ENCODE data around the gene PGRMC2. TPM values are rescaled to one million over a fixed set of nuclear protein-coding genes. Genes with fewer than 3 reads are reported as not detected.
A peak's percentile ranks its signal among the peaks of the same experiment; 100 is the strongest.

The PGRMC2 gene, protein sequence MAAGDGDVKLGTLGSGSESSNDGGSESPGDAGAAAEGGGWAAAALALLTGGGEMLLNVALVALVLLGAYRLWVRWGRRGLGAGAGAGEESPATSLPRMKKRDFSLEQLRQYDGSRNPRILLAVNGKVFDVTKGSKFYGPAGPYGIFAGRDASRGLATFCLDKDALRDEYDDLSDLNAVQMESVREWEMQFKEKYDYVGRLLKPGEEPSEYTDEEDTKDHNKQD
- 20.3 and 25.4 TPM in 2 replicates for total RNA-seq (2014; rRNA removed; shearing (Covaris generic))
- polyA plus RNA-seq (2015; cell fraction: cytosol; rRNA removed), result 28.5 and 31.1 TPM in 2 replicates
- polyA plus RNA-seq (2015; cell fraction: nucleus; rRNA removed), result 12.6 and 22.1 TPM in 2 replicates

GRCh38 chr4:128287141-128287870, at the start of gene PGRMC2:
Gene PGRMC2, minus strand, starts transcription at chr4:128287813. Its CDS starts 23 bp downstream, at chr4:128287790.
- in situ Hi-C loops (cut with HindIII; ENCODE audit: low pct_unique_long_range_greater_than_20kb, low sequenced_read_pairs), result no loop called here

DNA sequence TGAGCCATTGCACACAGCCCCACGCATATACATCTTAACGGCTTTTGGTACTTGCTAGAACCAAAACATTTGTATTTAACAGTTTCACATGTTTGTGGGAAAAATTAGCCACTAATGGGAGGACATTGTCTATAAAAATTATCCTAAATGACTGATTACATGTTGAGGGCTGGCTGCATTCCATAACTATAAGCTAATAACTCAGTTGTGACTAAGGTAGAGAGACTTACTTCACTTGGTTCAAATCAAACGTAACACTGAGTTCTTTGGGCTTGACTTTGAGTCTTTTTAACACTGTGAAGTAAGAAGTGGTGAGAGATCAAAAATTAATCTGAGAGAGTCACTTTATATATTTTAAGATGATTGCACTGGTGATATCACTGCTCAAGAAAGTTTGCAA, 47.9 kb upstream of the PGRMC2 start:
- DNase-seq (ENCODE audit: low read depth, low spot score), result no peak
- in situ Hi-C loops (cut with HindIII; ENCODE audit: low pct_unique_long_range_greater_than_20kb, low sequenced_read_pairs), result no loop called here

More at GRCh38 chr4:128287141-128287870, at the start of gene PGRMC2:
- peak; percentile 25 for DNase-seq (ENCODE audit: low read depth, low spot score)

GRCh38 chr4:128334256-128334655, 46.6 kb upstream of the PGRMC2 start:
- DNase-seq (ENCODE audit: low read depth, low spot score), result no peak
- in situ Hi-C loops (cut with HindIII; ENCODE audit: low pct_unique_long_range_greater_than_20kb, low sequenced_read_pairs), result no loop called here

DNA sequence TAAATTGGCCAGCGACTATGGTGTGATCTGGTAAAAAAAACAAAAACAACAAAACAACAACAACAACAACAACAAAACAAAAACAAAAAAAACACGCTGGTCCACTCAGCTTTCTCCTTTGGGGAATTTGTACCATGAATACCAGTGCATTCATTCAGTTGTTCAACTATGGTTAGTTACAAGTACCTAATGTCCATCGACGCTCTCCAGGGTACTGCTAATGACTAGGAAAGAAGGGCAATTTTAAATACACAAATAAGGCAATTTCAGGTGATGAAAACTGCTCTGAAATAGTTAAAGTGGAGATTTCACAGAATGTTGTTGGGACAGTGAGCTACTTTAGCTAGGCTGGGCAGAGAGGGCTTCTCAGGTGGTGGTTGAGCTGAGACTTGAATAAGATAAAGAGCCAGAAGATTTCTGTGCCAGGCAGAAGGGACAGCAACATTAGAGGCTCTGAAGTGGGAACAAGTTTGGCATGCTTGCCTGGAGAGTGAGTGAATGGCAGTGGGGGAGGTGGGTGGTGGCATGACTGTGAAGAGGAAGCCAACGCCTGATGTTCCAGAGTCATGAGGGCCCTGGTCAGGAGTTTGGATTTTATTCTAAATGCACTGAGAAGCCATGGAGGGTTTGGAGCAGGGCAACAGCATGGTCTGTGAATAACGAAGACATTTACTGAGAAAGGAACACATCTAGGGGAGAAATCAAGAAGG, 45.9 kb upstream of the PGRMC2 start:
- DNase-seq (ENCODE audit: low read depth, low spot score), result no peak
- in situ Hi-C loops (cut with HindIII; ENCODE audit: low pct_unique_long_range_greater_than_20kb, low sequenced_read_pairs), result no loop called here

DNA sequence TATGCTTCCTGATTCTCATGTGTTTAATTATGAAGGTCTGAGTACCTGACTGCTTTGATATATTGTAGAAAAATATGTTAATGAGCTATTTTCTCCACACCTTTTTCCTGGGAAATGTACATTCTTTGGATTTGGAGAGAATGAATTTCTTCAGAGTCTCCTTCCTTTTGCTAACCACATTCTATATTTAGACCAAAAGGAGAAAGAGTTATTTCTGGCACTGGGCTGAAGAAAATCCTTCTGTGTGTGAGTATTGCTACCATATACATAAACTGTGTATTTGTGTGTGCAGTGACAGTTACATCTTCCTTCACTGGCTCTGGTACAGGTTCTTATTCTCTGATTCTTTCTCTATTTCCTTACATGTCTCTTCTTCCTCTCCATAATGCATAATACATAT, 44.5 kb upstream of the PGRMC2 start:
- DNase-seq (ENCODE audit: low read depth, low spot score), result no peak
- in situ Hi-C loops (cut with HindIII; ENCODE audit: low pct_unique_long_range_greater_than_20kb, low sequenced_read_pairs), result no loop called here

- in situ Hi-C loops (cut with HindIII; ENCODE audit: low pct_unique_long_range_greater_than_20kb, low sequenced_read_pairs), result no loop called here
- DNase-seq (ENCODE audit: low read depth, low spot score), result no peak
Observed at GRCh38 chr4:128329638-128330037, 42.0 kb upstream of the PGRMC2 start.

GRCh38 chr4:128328106-128328505, 40.5 kb upstream of the PGRMC2 start:
- in situ Hi-C loops (cut with HindIII; ENCODE audit: low pct_unique_long_range_greater_than_20kb, low sequenced_read_pairs), result no loop called here
- no peak for DNase-seq (ENCODE audit: low read depth, low spot score)

DNA sequence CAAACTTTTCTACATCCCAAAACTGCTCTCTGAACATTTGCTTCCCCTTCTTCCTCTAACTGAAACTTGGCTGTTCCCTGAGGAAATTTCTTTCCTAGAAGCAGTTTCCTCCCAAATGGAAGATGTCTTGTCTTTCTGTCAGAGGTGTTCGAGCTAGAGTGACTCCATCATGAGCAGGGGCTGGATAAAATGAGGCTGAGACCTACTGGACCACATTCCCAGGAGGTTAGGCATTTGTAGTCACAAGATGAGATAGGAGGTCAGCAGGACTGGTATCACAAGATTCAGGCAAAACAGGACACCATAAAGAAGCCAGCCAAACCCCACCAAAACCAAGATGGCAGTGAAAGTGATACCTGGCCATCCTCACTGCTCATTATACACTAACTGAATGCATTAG, 35.8 kb upstream of the PGRMC2 start:
- in situ Hi-C loops (cut with HindIII; ENCODE audit: low pct_unique_long_range_greater_than_20kb, low sequenced_read_pairs), result no loop called here
- DNase-seq (ENCODE audit: low read depth, low spot score), result no peak

DNA sequence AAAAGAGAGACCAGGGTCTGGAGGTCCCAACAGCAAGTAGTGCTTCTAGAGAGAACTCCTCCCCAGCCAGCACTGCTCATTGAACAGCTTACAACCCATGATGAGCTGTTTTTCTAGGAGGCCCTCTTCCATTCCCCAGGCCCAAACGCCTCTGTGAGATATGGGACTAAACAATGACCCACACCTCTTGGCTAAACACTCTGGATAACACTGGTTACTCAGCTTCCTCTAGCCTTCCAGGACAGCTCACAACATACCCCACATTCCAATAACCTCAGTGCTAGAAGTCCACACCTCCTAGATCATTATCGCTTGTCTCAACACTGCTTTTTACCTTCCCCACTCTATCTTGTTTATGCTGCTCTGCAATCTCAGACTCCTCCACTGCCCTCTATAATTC, 35.4 kb upstream of the PGRMC2 start:
- no peak for DNase-seq (ENCODE audit: low read depth, low spot score)

GRCh38 chr4:128322311-128322710, 34.7 kb upstream of the PGRMC2 start:
- no peak for DNase-seq (ENCODE audit: low read depth, low spot score)
- in situ Hi-C loops (cut with HindIII; ENCODE audit: low pct_unique_long_range_greater_than_20kb, low sequenced_read_pairs), result no loop called here

More for the DNA sequence above, 35.4 kb upstream of the PGRMC2 start:
- in situ Hi-C loops (cut with HindIII; ENCODE audit: low pct_unique_long_range_greater_than_20kb, low sequenced_read_pairs), result no loop called here

DNA sequence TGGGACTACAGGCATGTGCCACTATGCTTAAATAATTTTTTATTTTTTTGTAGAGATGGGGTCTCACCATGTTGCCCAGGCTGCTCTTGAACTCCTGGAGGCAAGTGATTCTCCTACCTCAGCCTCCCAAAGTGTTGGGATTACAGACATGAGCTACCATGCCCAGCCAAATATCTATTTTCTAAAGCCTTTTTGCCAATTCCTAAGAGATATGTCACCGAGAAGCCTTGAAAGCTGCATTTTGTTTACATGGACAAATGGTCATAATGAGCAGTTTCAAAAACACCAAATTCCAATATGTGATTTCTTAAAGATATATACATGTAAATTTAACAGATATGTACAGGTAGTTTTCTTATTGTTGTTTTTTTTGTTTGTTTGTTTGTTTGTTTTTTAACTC, 33.0 kb upstream of the PGRMC2 start:
- DNase-seq (ENCODE audit: low read depth, low spot score), result no peak
- in situ Hi-C loops (cut with HindIII; ENCODE audit: low pct_unique_long_range_greater_than_20kb, low sequenced_read_pairs), result no loop called here

DNA sequence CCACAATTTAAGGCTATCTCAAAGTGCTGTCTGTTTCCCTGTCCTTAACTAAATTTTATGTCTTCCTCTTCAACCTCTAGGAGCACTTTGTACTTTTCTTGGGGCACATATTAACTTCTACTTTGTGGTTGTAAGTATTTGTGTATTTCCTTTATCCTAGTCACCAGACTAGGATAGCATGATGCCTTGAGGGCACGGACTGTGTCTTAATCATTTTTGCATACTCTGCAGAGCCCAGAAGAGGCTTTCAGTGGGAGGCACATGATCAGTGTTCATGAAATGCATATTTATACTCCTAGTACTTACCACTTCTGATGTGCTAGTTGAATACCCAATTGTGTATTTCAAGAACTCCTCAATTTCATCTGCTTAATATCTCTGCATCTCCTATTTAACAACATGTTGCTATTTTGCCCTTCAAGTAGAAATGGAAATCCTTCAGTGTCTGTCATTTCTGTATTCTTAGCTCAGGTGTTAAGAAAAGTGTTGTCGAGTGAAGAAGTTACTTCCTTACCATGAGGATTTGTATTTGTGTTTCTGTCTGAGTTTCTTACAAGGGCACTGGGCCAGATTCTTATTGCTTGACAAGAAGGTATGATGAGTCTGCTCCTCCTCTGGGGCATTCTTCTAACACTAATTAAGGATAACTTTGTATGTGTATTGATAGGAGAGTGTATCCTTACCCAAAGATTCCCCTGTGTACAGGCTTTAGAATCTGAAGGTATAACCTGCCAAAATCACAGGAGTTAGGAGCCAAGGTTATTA, 28.3 kb upstream of the PGRMC2 start:
- in situ Hi-C loops (cut with HindIII; ENCODE audit: low pct_unique_long_range_greater_than_20kb, low sequenced_read_pairs), result no loop called here
- peak; percentile 92 for DNase-seq (ENCODE audit: low read depth, low spot score)

- DNase-seq (ENCODE audit: low read depth, low spot score), result no peak
- in situ Hi-C loops (cut with HindIII; ENCODE audit: low pct_unique_long_range_greater_than_20kb, low sequenced_read_pairs), result no loop called here
Observed at GRCh38 chr4:128311659-128312403, 24.2 kb upstream of the PGRMC2 start.

- in situ Hi-C loops (cut with HindIII; ENCODE audit: low pct_unique_long_range_greater_than_20kb, low sequenced_read_pairs), result no loop called here
- peak; percentile 57 for DNase-seq (ENCODE audit: low read depth, low spot score)
Observed at GRCh38 chr4:128310266-128310697, 22.7 kb upstream of the PGRMC2 start.

DNA sequence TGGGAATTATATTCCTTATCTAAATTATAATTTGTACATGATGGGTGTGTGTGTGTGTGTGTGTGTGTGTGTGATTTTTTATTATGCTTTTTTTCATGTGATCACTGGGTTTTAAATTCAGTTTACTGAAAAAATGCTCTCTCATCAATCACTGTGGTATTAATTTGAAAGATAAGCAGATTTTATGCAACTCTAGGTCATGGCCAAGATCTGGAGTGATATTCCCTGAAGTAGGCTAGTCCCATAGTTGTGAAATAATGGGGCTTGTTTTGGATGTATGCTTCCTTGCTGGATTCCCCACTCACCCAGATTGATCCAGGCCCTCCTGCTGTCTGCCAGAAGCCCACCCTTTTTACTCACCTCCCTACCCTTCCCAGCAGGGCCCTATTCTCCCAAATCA, 22.0 kb upstream of the PGRMC2 start:
- DNase-seq (ENCODE audit: low read depth, low spot score), result no peak

DNA sequence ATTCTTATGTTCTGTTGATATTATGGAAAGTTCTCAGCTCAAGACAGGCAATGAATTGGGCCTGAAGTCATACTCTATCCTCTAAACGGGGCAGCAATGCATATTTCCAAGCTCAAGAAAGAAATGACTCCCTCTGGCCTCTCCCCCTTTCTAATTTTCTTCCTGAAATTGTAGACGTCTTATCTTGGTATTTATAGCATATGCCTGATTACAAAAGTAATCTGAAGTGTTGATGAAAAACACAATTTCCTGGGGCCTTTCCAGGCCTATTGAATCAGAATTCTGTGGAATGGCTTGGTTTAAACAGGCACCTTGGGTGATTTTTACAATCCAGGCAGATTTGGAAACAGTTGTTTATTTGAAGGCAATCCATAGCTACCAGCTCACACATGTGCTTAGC, 21.4 kb upstream of the PGRMC2 start:
- DNase-seq (ENCODE audit: low read depth, low spot score), result no peak
- in situ Hi-C loops (cut with HindIII; ENCODE audit: low pct_unique_long_range_greater_than_20kb, low sequenced_read_pairs), result no loop called here

More for the DNA sequence above, 22.0 kb upstream of the PGRMC2 start:
- in situ Hi-C loops (cut with HindIII; ENCODE audit: low pct_unique_long_range_greater_than_20kb, low sequenced_read_pairs), result no loop called here

- DNase-seq (ENCODE audit: low read depth, low spot score), result no peak
- in situ Hi-C loops (cut with HindIII; ENCODE audit: low pct_unique_long_range_greater_than_20kb, low sequenced_read_pairs), result no loop called here
Observed at GRCh38 chr4:128307123-128307571, 19.5 kb upstream of the PGRMC2 start.
